SJSA1 (cell line): ENCODE results near the gene IL1RAPL1. TPM values are rescaled to one million over a fixed set of nuclear protein-coding genes. Genes with fewer than 3 reads are reported as not detected.
"Not testable (repeated sequence)": the region's sequence is repeated elsewhere in the genome, so short reads cannot be mapped to it uniquely, and the experiment has no call there.

Source experiments
- DNase-seq, 2 experiments: peaks; one replicate each; pipeline ENCODE4 v3.0.0-alpha.2; 2015 to 2020; ENCODE audit warnings: low spot score in 2 of 2, low read depth in 1 of 2
- H3K27ac ChIP-seq: fragments of 250-450 bp; sonication (Bioruptor Pico); 2 replicates; pipeline ENCODE4 v1.5.1; 2020; ENCODE audit warnings: mild to moderate bottlenecking, moderate library complexity
- H3K27me3 ChIP-seq: fragments of 250-450 bp; sonication (Bioruptor Pico); replicated peaks from 2 replicates; pipeline ENCODE4 v1.5.1; 2020; ENCODE audit warnings: mild to moderate bottlenecking, moderate library complexity
- H3K36me3 ChIP-seq: fragments of 250-450 bp; sonication (Bioruptor Pico); 2 replicates; pipeline ENCODE4 v1.5.1; 2020; ENCODE audit warnings: mild to moderate bottlenecking
- H3K4me1 ChIP-seq: fragments of 250-450 bp; sonication (Bioruptor Pico); replicated peaks from 2 replicates; pipeline ENCODE4 v1.6.1; 2021; ENCODE audit warnings: mild to moderate bottlenecking
- H3K4me3 ChIP-seq: fragments of 250-450 bp; sonication (Bioruptor Pico); 2 replicates; pipeline ENCODE4 v1.5.1; 2020; ENCODE audit warnings: mild to moderate bottlenecking
- H3K9me3 ChIP-seq: fragments of 250-450 bp; sonication (Bioruptor Pico); replicated peaks from 2 replicates; pipeline ENCODE4 v1.5.1; 2020; ENCODE audit warnings: mild to moderate bottlenecking
- total RNA-seq: library from RNA; depleted of rRNA; stranded (reverse); fragments of >200 nt; shearing (Covaris generic); gene quantifications from 2 replicates; pipeline ENCODE4 v1.2.3, GENCODE V29; 2014

Gene IL1RAPL1
- total RNA-seq, 1 experiment from 2014 or later, result not detected

DNA sequence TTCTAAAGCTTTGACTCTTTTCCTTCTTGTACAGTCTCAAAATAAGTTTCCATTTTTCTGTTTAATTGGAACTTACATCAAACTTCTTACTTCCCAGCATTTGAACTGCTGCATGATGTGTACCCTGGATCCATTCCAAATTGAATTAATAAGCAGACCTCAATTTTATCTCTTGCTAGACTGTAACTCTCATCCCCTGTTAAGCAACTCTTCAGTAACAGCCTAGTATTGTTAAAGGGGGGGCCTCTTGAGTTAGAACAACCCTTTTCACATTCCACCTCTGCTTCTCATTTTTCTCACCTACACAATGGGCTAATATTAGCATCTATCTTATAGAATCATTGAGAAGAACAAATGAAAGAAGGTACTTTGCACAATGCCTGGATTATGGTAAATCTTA, 169.4 kb downstream of the IL1RAPL1 start:
- no peaks in the 10 kb centered on the region for H3K9me3 ChIP-seq
- H3K36me3 ChIP-seq, result no peaks in the 10 kb centered on the region
- no peak overlapping the region for H3K27ac ChIP-seq
- H3K4me1 ChIP-seq, result no peaks in the 10 kb centered on the region
- DNase-seq, result no peak
- no peak overlapping the region for H3K4me3 ChIP-seq
- no peaks in the 10 kb centered on the region for H3K27me3 ChIP-seq

DNA sequence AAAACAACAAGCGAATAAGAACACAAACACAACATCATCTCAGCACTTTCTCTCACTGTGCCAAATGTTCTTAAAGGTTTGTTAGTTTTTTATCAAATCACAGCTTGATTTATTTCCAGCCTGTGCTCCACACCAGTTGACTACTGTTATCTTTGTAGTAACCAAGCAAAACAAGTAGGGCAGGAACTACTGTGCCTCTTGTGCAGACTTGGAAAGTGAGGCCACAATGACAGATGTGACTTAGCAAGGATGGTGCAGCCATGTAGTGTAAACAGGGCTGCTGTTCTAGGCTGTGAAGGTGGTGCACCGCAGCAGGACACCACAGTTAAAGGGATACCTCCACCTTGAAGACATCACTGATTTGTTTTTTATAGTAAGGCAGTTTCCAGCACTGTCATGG, 170.0 kb downstream of the IL1RAPL1 start:
- no peaks in the 10 kb centered on the region for H3K4me1 ChIP-seq

DNA sequence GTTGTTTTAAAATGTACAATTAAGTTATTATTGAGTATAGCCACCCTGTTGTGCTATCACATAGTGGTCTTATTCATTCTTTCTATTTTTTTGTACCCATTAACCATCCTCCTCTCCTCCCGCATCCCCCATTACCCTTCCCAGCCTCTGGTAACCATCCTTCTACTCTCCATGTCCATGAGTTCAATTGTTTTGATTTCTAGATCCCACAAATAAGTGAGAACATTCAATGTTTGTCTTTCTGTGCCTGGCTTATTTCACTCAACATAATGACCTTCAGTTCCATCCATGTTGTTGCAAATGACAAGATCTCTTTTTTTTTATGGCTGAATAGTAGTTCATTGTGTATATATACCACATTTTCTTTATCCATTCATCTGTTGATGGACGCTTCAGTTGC, 179.3 kb downstream of the IL1RAPL1 start:
- not testable (repeated sequence) for DNase-seq, H3K36me3 ChIP-seq, H3K27me3 ChIP-seq, H3K9me3 ChIP-seq, H3K4me3 ChIP-seq, H3K4me1 ChIP-seq, H3K27ac ChIP-seq

More for the DNA sequence above, 170.0 kb downstream of the IL1RAPL1 start:
- no peak for DNase-seq
- Histone ChIP-seq H3K4me3 (no peak overlapping the region), H3K27ac (no peak overlapping the region), H3K9me3 (no peaks in the 10 kb centered on the region), H3K27me3 (no peaks in the 10 kb centered on the region), H3K36me3 (no peaks in the 10 kb centered on the region)

DNA sequence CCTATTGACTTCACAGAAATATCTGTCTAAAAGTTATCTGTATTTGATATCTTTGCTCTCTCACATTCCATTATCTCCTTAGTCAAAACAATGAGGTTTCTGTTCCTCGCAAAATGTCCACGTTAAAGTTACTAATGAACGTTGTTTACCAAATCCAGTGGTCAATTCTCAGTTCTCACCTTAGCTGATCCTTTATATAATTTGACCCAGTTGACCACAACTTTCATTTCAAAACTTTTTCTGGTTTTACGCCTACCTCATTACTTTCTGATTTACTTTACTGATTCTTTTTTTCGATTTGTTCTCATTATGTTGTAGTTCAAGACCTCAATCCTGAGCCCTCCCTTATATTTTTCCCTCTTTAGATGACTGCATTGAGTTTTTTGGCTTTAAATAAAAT, 186.6 kb downstream of the IL1RAPL1 start:
- H3K27ac ChIP-seq, result no peak overlapping the region
- no peak for DNase-seq
- H3K36me3 ChIP-seq, result no peaks in the 10 kb centered on the region
- no peaks in the 10 kb centered on the region for H3K9me3 ChIP-seq
- no peak overlapping the region for H3K4me3 ChIP-seq
- H3K27me3 ChIP-seq, result no peaks in the 10 kb centered on the region
- H3K4me1 ChIP-seq, result no peaks in the 10 kb centered on the region

DNA sequence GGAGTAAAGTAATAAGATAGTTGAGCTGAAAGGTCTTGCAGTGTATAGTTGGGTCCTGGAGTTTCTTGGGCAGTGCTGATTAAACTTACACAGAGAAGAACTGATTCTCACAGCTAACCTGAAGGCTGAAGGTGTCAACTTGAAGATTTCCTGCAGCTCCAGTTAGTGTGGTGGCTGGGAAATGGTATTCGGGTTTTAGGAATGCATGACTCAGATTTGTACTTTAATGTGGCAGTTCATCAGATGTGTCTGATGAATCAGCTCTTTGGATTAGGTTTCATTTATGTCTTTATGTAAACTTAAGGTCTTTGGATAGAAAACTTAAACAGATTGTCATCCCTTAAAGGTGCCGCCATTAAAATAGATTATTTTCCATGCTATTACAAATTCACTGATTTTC, 200.0 kb downstream of the IL1RAPL1 start:
- no peak for DNase-seq
- no peaks in the 10 kb centered on the region for H3K4me1 ChIP-seq
- no peaks in the 10 kb centered on the region for H3K9me3 ChIP-seq
- no peaks in the 10 kb centered on the region for H3K36me3 ChIP-seq
- no peak overlapping the region for H3K4me3 ChIP-seq
- H3K27ac ChIP-seq, result no peak overlapping the region
- no peaks in the 10 kb centered on the region for H3K27me3 ChIP-seq

DNA sequence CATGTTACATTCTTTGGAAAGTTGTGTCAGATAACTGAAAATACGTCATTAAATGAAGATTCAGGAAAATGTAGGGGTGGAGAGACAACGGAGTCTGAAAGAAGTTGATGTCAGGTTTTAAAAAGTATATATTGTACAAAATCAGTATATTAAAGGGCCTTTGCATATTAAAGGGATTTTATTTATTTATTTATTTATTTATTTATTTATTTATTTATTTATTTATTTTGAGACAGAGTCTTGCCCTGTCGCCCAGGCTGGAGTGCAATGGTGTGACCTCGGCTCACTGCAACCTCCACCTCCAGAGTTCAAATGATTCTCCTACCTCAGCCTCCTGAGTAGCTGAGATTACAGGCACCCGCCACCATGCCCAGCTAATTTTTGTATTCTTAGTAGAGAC, 213.4 kb downstream of the IL1RAPL1 start:
- H3K27ac ChIP-seq, H3K36me3 ChIP-seq, H3K9me3 ChIP-seq, DNase-seq, H3K27me3 ChIP-seq, H3K4me3 ChIP-seq, H3K4me1 ChIP-seq: not testable (repeated sequence)

DNA sequence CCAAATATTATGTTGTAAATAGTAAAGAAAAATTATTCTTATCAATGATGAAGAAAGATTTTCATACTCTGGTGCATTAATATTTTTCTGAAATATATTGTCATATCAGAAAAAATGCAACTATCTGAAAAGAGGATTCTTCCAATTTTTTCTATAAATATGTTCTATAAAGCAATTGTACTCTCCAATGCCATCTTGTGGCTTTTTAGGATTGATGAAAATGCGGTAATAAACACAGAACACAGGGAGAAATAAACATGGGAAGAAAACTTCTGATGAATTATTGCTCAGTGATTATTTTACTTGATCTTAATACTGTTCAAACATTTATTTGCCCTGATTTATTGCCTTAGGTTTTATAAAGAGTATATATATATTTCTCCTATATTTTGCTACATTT, 215.4 kb downstream of the IL1RAPL1 start:
- Histone ChIP-seq H3K9me3 (no peaks in the 10 kb centered on the region), H3K27me3 (no peaks in the 10 kb centered on the region), H3K4me1 (no peaks in the 10 kb centered on the region), H3K4me3 (no peak overlapping the region), H3K36me3 (no peaks in the 10 kb centered on the region), H3K27ac (no peak overlapping the region)
- no peak for DNase-seq

DNA sequence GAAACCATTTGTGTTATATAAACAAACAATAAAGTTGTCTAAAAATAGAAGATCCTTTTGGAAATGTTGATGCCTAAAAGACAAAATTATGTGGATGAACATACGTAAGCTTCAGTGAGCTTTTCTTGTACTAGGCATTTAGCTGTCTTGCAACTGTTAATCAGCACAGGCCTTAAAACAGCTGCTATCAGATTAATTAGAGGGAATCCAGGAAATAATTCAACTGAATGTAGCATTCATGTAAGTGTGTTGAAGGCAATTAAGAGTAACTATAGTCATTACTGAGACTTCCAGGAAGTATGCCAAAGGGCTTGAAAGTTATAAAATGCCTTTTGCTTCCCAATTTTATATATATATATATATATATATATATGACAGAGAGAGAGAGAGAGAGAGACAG, 248.7 kb downstream of the IL1RAPL1 start:
- no peak for DNase-seq
- Histone ChIP-seq H3K4me1 (no peaks in the 10 kb centered on the region), H3K9me3 (no peaks in the 10 kb centered on the region)

DNA sequence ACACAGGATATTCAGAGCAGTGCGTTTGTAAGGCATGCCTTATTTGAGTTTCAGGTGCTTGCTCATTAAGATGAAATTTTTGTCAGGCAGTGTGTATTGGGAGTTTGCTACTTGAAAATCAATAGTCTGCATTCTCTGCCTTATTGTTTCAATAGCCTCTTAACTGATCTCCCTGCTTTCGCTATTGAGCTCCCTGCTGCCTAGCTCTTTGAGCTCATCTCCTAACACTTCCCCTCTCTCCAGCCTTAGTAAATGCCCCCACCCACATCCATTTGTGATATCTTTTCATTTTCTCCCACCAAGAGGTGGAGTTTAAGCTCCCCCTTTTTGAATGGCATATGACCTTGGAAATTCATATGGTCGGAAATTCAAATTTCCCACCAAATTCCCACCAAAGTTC, 256.6 kb downstream of the IL1RAPL1 start:
- no peak for DNase-seq
- no peaks in the 10 kb centered on the region for H3K9me3 ChIP-seq
- H3K27me3 ChIP-seq, result no peaks in the 10 kb centered on the region
- no peaks in the 10 kb centered on the region for H3K4me1 ChIP-seq
- no peak overlapping the region for H3K4me3 ChIP-seq
- no peak overlapping the region for H3K27ac ChIP-seq
- no peaks in the 10 kb centered on the region for H3K36me3 ChIP-seq

More for the DNA sequence above, 248.7 kb downstream of the IL1RAPL1 start:
- H3K36me3 ChIP-seq, result no peaks in the 10 kb centered on the region
- H3K4me3 ChIP-seq, result no peak overlapping the region
- H3K27ac ChIP-seq, result no peak overlapping the region
- no peaks in the 10 kb centered on the region for H3K27me3 ChIP-seq

DNA sequence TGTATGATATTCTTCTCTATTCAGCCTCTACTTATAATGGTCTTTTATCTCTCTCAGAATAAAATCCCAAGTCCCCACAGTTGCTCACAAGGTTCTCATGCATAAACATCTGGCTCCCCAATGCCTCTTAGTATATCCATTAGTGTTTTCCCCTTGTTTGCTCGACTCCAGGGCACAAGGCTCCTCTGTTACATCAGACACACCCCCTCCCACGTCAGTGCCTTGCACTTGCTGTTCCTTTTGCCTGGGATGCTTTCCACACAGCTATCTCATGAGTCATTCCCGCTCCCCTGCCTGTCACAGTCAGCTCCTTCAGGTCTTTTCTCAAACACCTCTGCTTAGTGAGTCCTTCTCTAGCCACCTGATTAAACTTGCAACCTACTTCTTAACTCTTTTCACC, 260.2 kb downstream of the IL1RAPL1 start:
- Histone ChIP-seq H3K27ac (no peak overlapping the region), H3K27me3 (no peaks in the 10 kb centered on the region)
- no peak for DNase-seq

DNA sequence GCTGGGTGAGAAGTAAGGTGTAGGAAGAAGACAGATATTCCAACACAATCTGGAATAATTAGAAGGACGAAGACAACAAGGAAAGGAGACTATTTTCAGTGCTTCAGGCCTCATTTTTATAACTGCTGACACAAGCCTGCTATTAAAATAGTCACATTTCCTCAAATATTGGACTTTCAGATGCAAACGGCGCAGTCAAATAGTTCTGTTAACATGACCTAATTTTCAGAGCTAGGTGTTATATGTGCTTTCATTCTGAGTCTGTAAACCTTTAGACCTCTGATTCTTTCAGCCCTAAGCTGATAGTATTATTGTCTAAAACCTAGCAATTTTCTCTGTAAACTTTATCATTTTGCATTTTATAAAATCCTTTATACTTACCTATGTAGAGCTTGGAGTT, 261.5 kb downstream of the IL1RAPL1 start:
- no peaks in the 10 kb centered on the region for H3K9me3 ChIP-seq
- no peak overlapping the region for H3K27ac ChIP-seq
- no peaks in the 10 kb centered on the region for H3K36me3 ChIP-seq
- H3K4me1 ChIP-seq, result no peaks in the 10 kb centered on the region
- no peak for DNase-seq
- no peak overlapping the region for H3K4me3 ChIP-seq
- H3K27me3 ChIP-seq, result no peaks in the 10 kb centered on the region

More for the DNA sequence above, 260.2 kb downstream of the IL1RAPL1 start:
- no peak overlapping the region for H3K4me3 ChIP-seq
- H3K9me3 ChIP-seq, result no peaks in the 10 kb centered on the region
- H3K36me3 ChIP-seq, result no peaks in the 10 kb centered on the region
- no peaks in the 10 kb centered on the region for H3K4me1 ChIP-seq

DNA sequence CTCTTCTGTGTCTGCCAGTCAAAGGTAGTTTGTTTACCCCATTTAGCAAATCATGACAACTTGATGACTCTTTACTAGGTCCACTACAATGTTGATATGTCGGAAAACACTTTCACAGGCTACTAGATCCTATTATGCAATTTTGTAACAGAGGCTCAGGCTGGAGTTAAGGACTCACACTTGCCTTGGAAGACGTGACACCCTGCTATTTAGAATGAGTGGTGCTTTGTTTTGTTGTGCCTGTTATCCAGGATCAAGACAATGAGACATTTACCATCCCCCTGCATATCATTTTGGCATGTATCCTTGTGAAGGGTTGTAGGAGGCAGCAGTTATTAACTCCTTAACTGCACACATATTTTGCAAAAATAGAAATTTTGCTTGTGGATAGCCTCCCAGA, 263.7 kb downstream of the IL1RAPL1 start:
- H3K9me3 ChIP-seq, result no peaks in the 10 kb centered on the region
- H3K27ac ChIP-seq, result no peak overlapping the region
- no peaks in the 10 kb centered on the region for H3K36me3 ChIP-seq
- no peak overlapping the region for H3K4me3 ChIP-seq
- no peaks in the 10 kb centered on the region for H3K4me1 ChIP-seq
- H3K27me3 ChIP-seq, result no peaks in the 10 kb centered on the region
- no peak for DNase-seq

DNA sequence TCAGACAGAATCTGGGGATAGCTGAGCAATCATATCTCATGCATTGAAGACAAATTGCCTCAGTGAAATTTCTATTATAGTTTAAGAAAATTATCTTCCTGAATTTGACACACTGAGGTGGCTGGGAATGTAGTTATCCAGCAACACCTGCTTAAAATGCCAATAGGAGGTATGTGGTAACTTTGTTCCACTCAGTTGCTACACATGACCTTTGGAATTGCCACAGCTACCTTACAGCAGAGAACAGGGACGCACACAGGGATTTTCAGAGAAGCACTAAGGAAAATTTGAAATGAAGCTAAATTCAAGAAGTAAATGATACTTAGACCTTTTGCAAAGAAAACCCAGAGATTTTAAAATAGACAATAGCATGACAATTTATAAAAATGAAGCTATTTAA, 264.6 kb downstream of the IL1RAPL1 start:
- Histone ChIP-seq H3K9me3 (no peaks in the 10 kb centered on the region), H3K4me3 (no peak overlapping the region), H3K27me3 (no peaks in the 10 kb centered on the region), H3K4me1 (no peaks in the 10 kb centered on the region), H3K27ac (no peak overlapping the region), H3K36me3 (no peaks in the 10 kb centered on the region)
- no peak for DNase-seq

DNA sequence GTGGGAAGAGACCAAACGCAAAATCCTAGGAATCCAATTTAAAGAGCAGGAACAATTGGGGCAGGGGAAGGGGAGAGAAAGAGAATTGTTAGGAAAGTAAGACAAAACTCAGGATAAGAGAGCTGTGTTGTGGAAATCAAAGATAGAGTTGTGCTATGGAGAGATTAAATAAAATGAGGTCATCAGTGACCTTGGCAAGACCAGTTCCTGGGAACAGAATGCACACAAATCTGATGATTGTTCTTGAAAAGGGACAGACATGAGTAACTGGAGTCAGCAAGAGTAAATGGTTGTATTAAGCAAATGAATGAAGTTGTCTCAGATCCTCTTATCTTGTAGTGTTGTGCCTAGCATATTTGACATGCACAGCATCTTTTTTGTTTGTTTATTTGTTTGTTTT, 267.4 kb downstream of the IL1RAPL1 start:
- no peaks in the 10 kb centered on the region for H3K4me1 ChIP-seq
- no peaks in the 10 kb centered on the region for H3K27me3 ChIP-seq
- no peak overlapping the region for H3K27ac ChIP-seq
- no peaks in the 10 kb centered on the region for H3K9me3 ChIP-seq
- no peak for DNase-seq
- no peaks in the 10 kb centered on the region for H3K36me3 ChIP-seq
- no peak overlapping the region for H3K4me3 ChIP-seq

DNA sequence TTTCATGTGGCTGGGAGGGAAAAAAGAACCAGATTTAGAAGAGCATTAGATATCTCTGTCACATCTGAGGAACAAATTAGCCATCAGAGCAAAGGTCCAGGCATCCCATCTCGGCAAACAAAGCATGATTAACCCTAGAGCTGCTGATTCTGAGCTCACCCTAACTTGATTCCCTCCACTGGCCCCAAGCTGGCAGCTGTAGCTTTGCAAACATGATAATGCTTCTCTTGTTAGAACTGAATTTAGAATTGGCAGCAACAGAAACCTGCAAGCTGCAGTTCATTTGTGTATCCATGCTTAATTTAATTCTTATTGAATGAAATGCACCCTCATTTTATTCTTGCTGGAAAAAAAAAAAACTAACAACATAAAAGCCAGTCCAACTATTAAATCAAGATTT, 289.2 kb downstream of the IL1RAPL1 start:
- DNase-seq, result no peak
- Histone ChIP-seq H3K27me3 (no peaks in the 10 kb centered on the region), H3K4me1 (no peaks in the 10 kb centered on the region), H3K4me3 (no peak overlapping the region), H3K27ac (no peak overlapping the region), H3K36me3 (no peaks in the 10 kb centered on the region), H3K9me3 (no peaks in the 10 kb centered on the region)
